ENCODE results near the gene JAG2. TPM values are rescaled to one million over a fixed set of nuclear protein-coding genes. Genes with fewer than 3 reads are reported as not detected.

The JAG2 gene
- total RNA-seq, 1 donor from 2014 or later = 0.44 TPM

DNA sequence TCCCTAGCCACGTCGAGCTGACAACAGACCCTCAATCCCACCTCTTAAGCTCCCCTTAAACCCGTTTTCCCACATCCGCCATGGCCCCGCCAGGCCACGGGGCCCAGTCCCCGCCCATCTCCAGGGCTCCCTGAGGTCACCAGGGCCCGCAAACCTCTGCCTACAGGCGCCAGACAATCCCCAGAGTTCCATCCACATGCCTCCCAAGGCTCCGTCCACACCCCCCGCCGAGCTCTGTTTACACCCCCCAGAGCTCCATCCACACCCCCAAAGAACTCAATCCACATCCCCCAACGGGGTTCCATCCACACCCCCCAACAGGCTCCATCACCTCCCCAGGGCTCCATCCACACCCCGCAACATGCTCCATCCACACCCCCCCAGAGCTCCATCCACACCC is 9.2 kb downstream of the JAG2 start:
- ATAC-seq (ENCODE audit: low read depth) = no peak
- H3K27me3 Mint-ChIP-seq = peaks cover 8% of the 10 kb centered on the region
- H3K9me3 Mint-ChIP-seq = no peaks in the 10 kb centered on the region
- no peak for DNase-seq
- H3K36me3 Mint-ChIP-seq (ENCODE audit: low read depth) = no peaks in the 10 kb centered on the region
- POLR2A ChIA-PET = no interaction called here
- intact Hi-C loops (cut with micrococcal nuclease) = no loop called here
- no peaks in the 10 kb centered on the region for H3K4me1 Mint-ChIP-seq
- CTCF ChIA-PET = no interaction called here
- no peak for TF ChIP-seq CTCF (IDR thresholded peaks at IDR 0.05)
- no peak overlapping the region for H3K27ac Mint-ChIP-seq
- no peak overlapping the region for H3K4me3 Mint-ChIP-seq

- ChIA-PET CTCF (no interaction called here), POLR2A (no interaction called here)
- no peak overlapping the region for H3K27ac Mint-ChIP-seq
- no peaks in the 10 kb centered on the region for H3K36me3 Mint-ChIP-seq (ENCODE audit: low read depth)
- DNase-seq (no peak), ATAC-seq (ENCODE audit: low read depth) (no peak)
- no peaks in the 10 kb centered on the region for H3K4me1 Mint-ChIP-seq
- no peak overlapping the region for H3K4me3 Mint-ChIP-seq
- no peak for TF ChIP-seq CTCF (IDR thresholded peaks at IDR 0.05)
- H3K27me3 Mint-ChIP-seq = peaks cover 8% of the 10 kb centered on the region
- intact Hi-C loops (cut with micrococcal nuclease) = no loop called here
- H3K9me3 Mint-ChIP-seq = no peaks in the 10 kb centered on the region
Observed at GRCh38 chr14:105158794-105159193, 9.8 kb downstream of the JAG2 start.

DNA sequence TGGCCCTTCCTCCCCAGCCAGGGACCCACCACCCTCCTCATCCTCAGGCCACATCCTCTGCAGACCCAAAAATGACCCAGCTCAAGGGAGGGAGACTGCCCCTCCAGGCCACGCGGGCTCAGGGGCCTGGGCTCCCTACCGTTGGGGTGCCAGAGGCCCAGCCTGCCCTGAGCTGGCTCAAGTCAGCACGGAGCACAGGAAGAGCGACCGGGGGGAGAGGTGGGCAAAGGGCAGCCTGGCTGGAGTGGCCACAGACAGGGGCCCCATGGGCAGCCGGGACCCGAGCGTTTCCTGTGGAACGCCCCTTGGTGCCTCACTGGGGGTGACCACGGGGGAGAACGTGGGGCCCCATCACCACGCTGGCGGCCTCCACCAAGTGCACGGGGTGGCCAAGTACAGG is 10.7 kb downstream of the JAG2 start:
- CTCF ChIA-PET = no interaction called here

DNA sequence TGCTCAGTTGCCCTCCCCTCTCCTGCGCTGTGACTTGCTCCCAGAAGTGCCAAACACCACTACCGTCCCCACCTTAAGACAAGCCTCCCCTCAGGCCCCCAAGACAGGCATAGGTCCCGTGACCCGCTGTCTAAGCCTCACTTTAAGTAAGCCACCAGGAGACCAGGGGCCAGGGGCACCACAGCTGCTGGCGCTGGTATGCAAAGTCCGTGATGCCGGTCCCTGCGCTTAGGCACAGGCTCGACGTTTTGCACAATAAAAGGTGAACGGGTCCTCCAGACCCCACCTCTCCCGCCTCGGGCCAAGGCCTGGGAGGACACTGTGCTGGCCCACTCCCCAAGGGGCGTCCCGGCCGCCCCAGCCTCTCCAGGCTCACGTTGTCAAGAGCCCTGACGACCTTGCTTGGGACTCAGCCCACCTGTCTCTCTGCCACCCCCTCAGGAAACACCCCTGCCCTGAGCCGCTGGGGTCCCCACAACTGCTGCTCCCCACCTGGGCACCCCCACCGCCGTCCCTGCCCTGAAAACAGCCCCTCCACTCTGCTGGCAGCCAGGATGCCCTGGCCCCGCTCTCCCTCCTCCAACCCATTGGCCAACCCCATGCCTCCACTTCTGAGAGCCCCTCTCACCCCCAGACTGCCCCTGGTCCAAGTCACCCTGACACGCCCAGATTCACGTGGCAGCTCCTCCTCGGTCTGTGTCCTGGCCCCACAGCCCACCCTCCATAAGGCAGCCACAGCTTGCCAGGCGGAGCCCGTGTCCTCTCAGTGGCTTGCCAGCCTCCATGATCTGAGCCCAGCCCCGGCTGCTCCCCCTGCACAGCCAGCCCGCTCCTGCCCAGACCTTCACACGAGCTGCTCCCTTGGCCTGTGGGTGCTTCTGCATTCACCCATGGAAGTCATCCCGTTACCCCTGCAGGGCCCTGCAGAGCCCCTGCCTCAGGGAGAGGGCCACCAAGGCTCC is 11.9 kb downstream of the JAG2 start:
- H3K27ac Mint-ChIP-seq = no peak overlapping the region
- DNase-seq (no peak), ATAC-seq (ENCODE audit: low read depth) (no peak)
- no peaks in the 10 kb centered on the region for H3K9me3 Mint-ChIP-seq
- no peak overlapping the region for H3K4me3 Mint-ChIP-seq
- no peak for TF ChIP-seq CTCF (IDR thresholded peaks at IDR 0.05)
- H3K27me3 Mint-ChIP-seq = peaks cover 8% of the 10 kb centered on the region
- intact Hi-C loops (cut with micrococcal nuclease) = no loop called here
- ChIA-PET CTCF (no interaction called here), POLR2A (no interaction called here)
- no peaks in the 10 kb centered on the region for H3K4me1 Mint-ChIP-seq
- no peaks in the 10 kb centered on the region for H3K36me3 Mint-ChIP-seq (ENCODE audit: low read depth)

More for the DNA sequence above, 10.7 kb downstream of the JAG2 start:
- intact Hi-C loops (cut with micrococcal nuclease) = no loop called here
- Mint-ChIP-seq H3K27ac (no peak overlapping the region), H3K36me3 (ENCODE audit: low read depth) (no peaks in the 10 kb centered on the region), H3K9me3 (no peaks in the 10 kb centered on the region), H3K27me3 (peaks cover 8% of the 10 kb centered on the region), H3K4me1 (no peaks in the 10 kb centered on the region), H3K4me3 (no peak overlapping the region)
- DNase-seq (no peak), ATAC-seq (ENCODE audit: low read depth) (no peak)
- POLR2A ChIA-PET = no interaction called here
- TF ChIP-seq CTCF (IDR thresholded peaks at IDR 0.05) = no peak

GRCh38 chr14:105155681-105156413 is 12.7 kb downstream of the JAG2 start:
- Mint-ChIP-seq H3K27me3 (peaks cover 8% of the 10 kb centered on the region), H3K4me3 (no peak overlapping the region), H3K4me1 (no peaks in the 10 kb centered on the region), H3K36me3 (ENCODE audit: low read depth) (no peaks in the 10 kb centered on the region), H3K9me3 (no peaks in the 10 kb centered on the region), H3K27ac (no peak overlapping the region)
- CTCF ChIA-PET = no interaction called here
- DNase-seq (no peak), ATAC-seq (ENCODE audit: low read depth) (no peak)
- intact Hi-C loops (cut with micrococcal nuclease) = no loop called here
- POLR2A ChIA-PET = interaction anchor here (0.5 kb wide), 1 partner anchor 327 kb away, joined by 6 read pairs; no protein-coding TSS in a partner anchor
- no peak for TF ChIP-seq CTCF (IDR thresholded peaks at IDR 0.05)

All from activated B cell treated with CpG ODN at 0.5 μM for 24 hours (primary cell).